ES-I3 (cell line): ENCODE measurements around the gene RBMS1.

Experiments used
- H3K36me3 ChIP-seq: 2 replicates; pipeline ENCODE4 v1.6.1; 2013; ENCODE audit warnings: mild to moderate bottlenecking, low read length, control low read depth, moderate library complexity; ENCODE audit not compliant: insufficient read depth
- H3K4me1 ChIP-seq: 2 replicates; pipeline ENCODE4 v1.6.1; 2013; ENCODE audit warnings: mild to moderate bottlenecking, control low read depth, low read length; ENCODE audit not compliant: insufficient read depth
- H3K9ac ChIP-seq: 2 replicates; pipeline ENCODE4 v1.6.1; 2013; ENCODE audit warnings: low read depth, mild to moderate bottlenecking, low read length, moderate library complexity
- H3K9me3 ChIP-seq: 2 replicates; pipeline ENCODE4 v1.6.1; 2013; ENCODE audit warnings: mild to moderate bottlenecking, low read length, moderate library complexity; ENCODE audit not compliant: control insufficient read depth, insufficient read depth

Gene RBMS1

GRCh38 chr2:160321006-160321405, 172.6 kb downstream of the RBMS1 start:
- H3K9ac ChIP-seq = no peak overlapping the region

DNA sequence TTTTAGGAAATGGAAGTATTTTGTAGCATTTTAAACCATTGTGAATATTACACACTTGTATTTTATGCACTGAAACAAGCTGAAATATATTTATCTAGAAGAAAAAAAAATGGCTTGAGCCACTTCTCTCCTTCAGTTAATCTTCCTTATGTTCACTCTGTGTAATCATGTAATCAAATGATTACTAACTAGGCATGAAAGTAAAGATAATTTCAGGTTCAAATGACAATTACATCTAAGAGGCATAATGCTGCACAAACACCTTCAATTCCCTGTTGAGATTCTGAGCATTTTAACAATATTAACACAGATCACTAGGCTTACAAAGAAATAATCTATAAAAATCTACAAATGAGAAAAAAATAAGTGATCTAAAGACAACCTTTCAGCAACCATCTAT, 173.9 kb downstream of the RBMS1 start:
- H3K4me1 ChIP-seq = 0 out of 2 replicates have a peak, but pooled peaks cover 4% of the 10 kb centered on the region
- no peaks in the 10 kb centered on the region for H3K36me3 ChIP-seq
- H3K9me3 ChIP-seq = no peaks in the 10 kb centered on the region
- no peak overlapping the region for H3K9ac ChIP-seq

More at GRCh38 chr2:160321006-160321405, 172.6 kb downstream of the RBMS1 start:
- Histone ChIP-seq H3K4me1 (0 out of 2 replicates have a peak, but pooled peaks cover 4% of the 10 kb centered on the region), H3K36me3 (no peaks in the 10 kb centered on the region), H3K9me3 (no peaks in the 10 kb centered on the region)

DNA sequence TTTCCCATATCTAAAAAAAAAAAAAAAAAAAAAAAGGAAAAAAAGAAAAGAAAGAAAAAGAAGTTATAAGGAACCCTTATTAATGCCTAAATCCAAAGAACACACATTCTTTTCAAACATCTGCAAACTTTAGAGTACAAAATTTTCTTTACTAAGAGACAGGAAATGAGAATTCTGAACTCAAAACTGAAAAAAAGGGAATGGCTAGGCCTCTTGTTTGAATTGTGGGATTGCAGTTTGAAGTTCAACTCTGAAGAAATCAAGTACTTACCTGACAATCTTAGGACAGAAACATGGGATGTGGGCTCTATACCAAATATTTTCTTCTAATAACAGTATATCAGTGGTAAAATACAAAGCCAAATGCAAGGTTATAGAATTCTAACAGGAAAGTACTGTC, 175.4 kb downstream of the RBMS1 start:
- Histone ChIP-seq H3K4me1 (0 out of 2 replicates have a peak, but pooled peaks cover 4% of the 10 kb centered on the region), H3K36me3 (no peaks in the 10 kb centered on the region), H3K9me3 (no peaks in the 10 kb centered on the region), H3K9ac (no peak overlapping the region)

GRCh38 chr2:160317181-160318099, 176.2 kb downstream of the RBMS1 start:
- Histone ChIP-seq H3K9ac (no peak overlapping the region), H3K4me1 (0 out of 2 replicates have a peak, but pooled peaks cover 4% of the 10 kb centered on the region), H3K9me3 (no peaks in the 10 kb centered on the region), H3K36me3 (no peaks in the 10 kb centered on the region)

GRCh38 chr2:160315337-160315736, 178.3 kb downstream of the RBMS1 start:
- Histone ChIP-seq H3K9ac (no peak overlapping the region), H3K36me3 (no peaks in the 10 kb centered on the region), H3K4me1 (0 out of 2 replicates have a peak, but pooled peaks cover 4% of the 10 kb centered on the region), H3K9me3 (no peaks in the 10 kb centered on the region)

GRCh38 chr2:160310118-160310828, 183.3 kb downstream of the RBMS1 start:
- no peaks in the 10 kb centered on the region for H3K36me3 ChIP-seq
- H3K9ac ChIP-seq = no peak overlapping the region

GRCh38 chr2:160309585-160309984, 184.0 kb downstream of the RBMS1 start:
- Histone ChIP-seq H3K4me1 (peaks cover 20% of the 10 kb centered on the region; the same call in 1 of the 2 replicates), H3K9me3 (no peaks in the 10 kb centered on the region), H3K36me3 (no peaks in the 10 kb centered on the region), H3K9ac (no peak overlapping the region)

More at GRCh38 chr2:160310118-160310828, 183.3 kb downstream of the RBMS1 start:
- Histone ChIP-seq H3K9me3 (no peaks in the 10 kb centered on the region), H3K4me1 (peaks cover 20% of the 10 kb centered on the region; the same call in 1 of the 2 replicates)

GRCh38 chr2:160308915-160309314, 184.7 kb downstream of the RBMS1 start:
- Histone ChIP-seq H3K36me3 (no peaks in the 10 kb centered on the region), H3K4me1 (peaks cover 20% of the 10 kb centered on the region; the same call in 1 of the 2 replicates), H3K9ac (no peak overlapping the region), H3K9me3 (no peaks in the 10 kb centered on the region)

DNA sequence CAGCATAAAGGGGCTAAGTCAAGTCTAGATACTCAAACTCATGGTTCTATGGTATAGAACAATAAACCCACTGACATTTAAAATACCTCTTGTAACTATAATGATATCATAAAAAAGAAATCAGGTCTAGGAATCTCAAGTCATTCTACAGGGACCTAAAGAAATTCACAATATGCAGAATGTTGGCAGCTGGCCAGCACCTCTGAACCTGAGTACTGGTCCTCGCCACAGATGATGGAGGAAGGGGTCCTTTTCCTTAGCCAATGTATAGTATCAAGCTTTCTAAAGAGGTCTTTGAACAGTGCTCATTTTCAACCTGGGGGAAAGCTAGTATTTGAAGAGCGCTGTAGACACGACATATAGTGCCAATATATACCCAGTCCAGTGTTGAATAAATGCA, 185.1 kb downstream of the RBMS1 start:
- H3K9ac ChIP-seq = no peak overlapping the region
- H3K4me1 ChIP-seq = peaks cover 20% of the 10 kb centered on the region; the same call in 1 of the 2 replicates
- H3K36me3 ChIP-seq = no peaks in the 10 kb centered on the region
- H3K9me3 ChIP-seq = no peaks in the 10 kb centered on the region

DNA sequence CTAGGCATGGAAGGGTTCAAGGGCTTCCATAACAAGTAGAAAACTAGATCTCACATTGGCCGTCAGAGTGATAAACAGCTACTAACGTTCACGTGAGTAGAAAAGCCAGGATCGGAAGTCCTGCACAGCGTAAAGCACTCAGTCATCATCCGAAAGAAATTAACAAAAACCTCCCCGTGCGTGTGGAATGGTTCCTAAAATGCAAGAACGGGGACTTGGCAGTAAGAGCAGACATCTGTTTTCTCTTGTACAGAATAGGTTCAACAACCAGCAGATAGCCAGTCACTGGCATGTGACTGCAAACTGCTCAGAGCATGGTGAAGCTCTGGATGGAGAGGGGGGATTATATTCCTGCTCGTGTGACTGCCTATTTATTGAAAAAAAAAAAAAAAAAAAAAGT, 186.6 kb downstream of the RBMS1 start:
- Histone ChIP-seq H3K4me1 (peaks cover 20% of the 10 kb centered on the region; the same call in 1 of the 2 replicates), H3K9me3 (no peaks in the 10 kb centered on the region), H3K9ac (no peak overlapping the region), H3K36me3 (no peaks in the 10 kb centered on the region)

- Histone ChIP-seq H3K9me3 (no peaks in the 10 kb centered on the region), H3K4me1 (peaks cover 20% of the 10 kb centered on the region), H3K36me3 (no peaks in the 10 kb centered on the region; the same call in 1 of the 2 replicates), H3K9ac (no peak overlapping the region)
Observed at GRCh38 chr2:160305081-160305750, 188.4 kb downstream of the RBMS1 start.

GRCh38 chr2:160303527-160303926, 190.1 kb downstream of the RBMS1 start:
- Histone ChIP-seq H3K36me3 (no peaks in the 10 kb centered on the region; the same call in 1 of the 2 replicates), H3K9me3 (no peaks in the 10 kb centered on the region), H3K4me1 (peaks cover 16% of the 10 kb centered on the region), H3K9ac (no peak overlapping the region)

- H3K9ac ChIP-seq = no peak overlapping the region
- no peaks in the 10 kb centered on the region for H3K9me3 ChIP-seq
- no peaks in the 10 kb centered on the region; the same call in 1 of the 2 replicates for H3K36me3 ChIP-seq
- peaks cover 11% of the 10 kb centered on the region for H3K4me1 ChIP-seq
Observed at GRCh38 chr2:160303076-160303475, 190.5 kb downstream of the RBMS1 start.

DNA sequence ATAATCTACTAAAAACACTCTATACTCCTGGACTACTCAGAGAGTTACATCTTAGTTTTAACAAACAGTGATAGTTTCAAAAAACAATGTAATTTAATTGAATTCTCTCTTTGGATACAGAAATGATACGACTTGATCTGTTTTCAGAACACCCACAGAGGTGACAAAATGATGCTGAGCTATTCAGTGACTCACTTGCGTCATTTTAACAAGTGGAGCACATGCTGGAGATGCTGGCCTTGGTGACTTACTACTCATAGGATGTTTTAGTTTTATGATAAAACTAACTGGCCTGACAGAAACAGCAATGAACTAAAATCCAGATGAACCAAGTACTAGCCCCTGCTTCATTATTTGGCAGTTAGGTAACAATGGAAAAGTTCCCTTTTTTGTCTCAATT, 192.2 kb downstream of the RBMS1 start:
- Histone ChIP-seq H3K4me1 (peaks cover 10% of the 10 kb centered on the region), H3K9ac (no peak overlapping the region), H3K36me3 (no peaks in the 10 kb centered on the region; the same call in 1 of the 2 replicates), H3K9me3 (no peaks in the 10 kb centered on the region)
